ENCODE measurements around the gene DRG2.

DNA sequence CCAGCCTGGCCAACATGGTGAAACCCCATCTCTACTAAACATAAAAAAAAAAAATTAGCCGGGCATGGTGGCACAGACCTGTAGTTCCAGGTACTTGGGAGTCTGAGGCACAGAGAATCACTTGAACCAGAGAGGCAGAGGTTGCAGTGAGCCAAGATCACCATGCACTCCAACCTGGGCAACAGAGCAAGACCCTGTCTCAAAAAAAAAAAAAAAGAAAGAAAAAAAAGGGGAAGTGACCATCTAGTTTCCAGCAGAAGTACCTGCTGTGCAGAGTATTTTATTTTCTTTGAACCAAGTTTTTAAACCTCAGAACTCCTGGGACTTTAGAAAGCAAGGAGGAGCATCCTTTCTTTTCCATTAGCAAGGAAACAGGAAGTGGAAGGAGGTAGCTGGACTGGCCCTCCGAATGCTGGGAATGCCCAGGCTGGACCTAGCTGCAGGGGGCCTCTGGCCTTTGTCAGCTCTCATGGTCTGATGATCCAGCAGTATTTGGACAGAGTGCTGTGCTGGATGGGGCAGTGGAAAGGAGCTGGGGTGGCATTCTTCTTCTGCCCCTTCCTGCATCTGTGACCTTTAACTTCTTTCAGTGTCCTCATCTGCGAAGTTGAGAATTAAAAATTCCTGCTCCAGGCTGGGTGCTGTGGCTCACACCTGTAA, 41.9 kb upstream of the DRG2 start:
- TF ChIP-seq, protein P1, sequence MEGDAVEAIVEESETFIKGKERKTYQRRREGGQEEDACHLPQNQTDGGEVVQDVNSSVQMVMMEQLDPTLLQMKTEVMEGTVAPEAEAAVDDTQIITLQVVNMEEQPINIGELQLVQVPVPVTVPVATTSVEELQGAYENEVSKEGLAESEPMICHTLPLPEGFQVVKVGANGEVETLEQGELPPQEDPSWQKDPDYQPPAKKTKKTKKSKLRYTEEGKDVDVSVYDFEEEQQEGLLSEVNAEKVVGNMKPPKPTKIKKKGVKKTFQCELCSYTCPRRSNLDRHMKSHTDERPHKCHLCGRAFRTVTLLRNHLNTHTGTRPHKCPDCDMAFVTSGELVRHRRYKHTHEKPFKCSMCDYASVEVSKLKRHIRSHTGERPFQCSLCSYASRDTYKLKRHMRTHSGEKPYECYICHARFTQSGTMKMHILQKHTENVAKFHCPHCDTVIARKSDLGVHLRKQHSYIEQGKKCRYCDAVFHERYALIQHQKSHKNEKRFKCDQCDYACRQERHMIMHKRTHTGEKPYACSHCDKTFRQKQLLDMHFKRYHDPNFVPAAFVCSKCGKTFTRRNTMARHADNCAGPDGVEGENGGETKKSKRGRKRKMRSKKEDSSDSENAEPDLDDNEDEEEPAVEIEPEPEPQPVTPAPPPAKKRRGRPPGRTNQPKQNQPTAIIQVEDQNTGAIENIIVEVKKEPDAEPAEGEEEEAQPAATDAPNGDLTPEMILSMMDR (IDR thresholded peaks at IDR 0.05 in 2 of 3, conservative IDR thresholded peaks at IDR 0.05 in 1 of 3; ENCODE audit: control insufficient read depth in 2 of 3, extremely low read depth in 1 of 3, insufficient read depth in 1 of 3, low read depth in 3 of 3, low read length in 3 of 3), result no peak
- TF ChIP-seq NBN (IDR thresholded peaks at IDR 0.05), result no peak
- no peak for TF ChIP-seq TARDBP (IDR thresholded peaks at IDR 0.05; ENCODE audit: borderline replicate concordance)
- TF ChIP-seq POLR2A (IDR thresholded peaks at IDR 0.05; ENCODE audit: low read depth, low read length), result no peak
- TF ChIP-seq TBL1XR1 (IDR thresholded peaks at IDR 0.05; ENCODE audit: low read depth, low read length), result no peak
- no peak for TF ChIP-seq POLR2AphosphoS5 (IDR thresholded peaks at IDR 0.05; ENCODE audit: low read length)
- no peak for TF ChIP-seq TAF1 (IDR thresholded peaks at IDR 0.05; ENCODE audit: borderline replicate concordance, low read depth, low read length)
- TF ChIP-seq JUNB (IDR thresholded peaks at IDR 0.05), result no peak
- no peak for TF ChIP-seq POLR2AphosphoS2 (IDR thresholded peaks at IDR 0.05; ENCODE audit: low read depth, low read length)
- TF ChIP-seq EED (IDR thresholded peaks at IDR 0.05; ENCODE audit: low read depth), result no peak
- TF ChIP-seq EZH2 (IDR thresholded peaks at IDR 0.05; ENCODE audit: borderline replicate concordance, control insufficient read depth, low read depth, low read length), result no peak
- TF ChIP-seq ZZZ3 (IDR thresholded peaks at IDR 0.05; ENCODE audit: control insufficient read depth, insufficient read length, low read depth), result no peak
